Activated naive CD8-positive, alpha-beta T cell treated with anti-CD3 and anti-CD28 coated beads, Interleukin-2, amount 50 U/mL, for 16 hours (primary cell): Measurements from ENCODE around the gene SMTNL1.

ENCODE experiments used
- DNase-seq: peaks from one replicate; pipeline ENCODE4 v3.0.0-alpha.2; 2020; ENCODE audit warnings: low read depth, low spot score

Gene SMTNL1

GRCh38 chr11:57544566-57544965, 7.2 kb downstream of the SMTNL1 start:
- no peak for DNase-seq

GRCh38 chr11:57545883-57546282, 8.5 kb downstream of the SMTNL1 start:
- DNase-seq, result no peak

GRCh38 chr11:57546451-57546850, 9.1 kb downstream of the SMTNL1 start:
- no peak for DNase-seq

GRCh38 chr11:57546869-57547475, 9.6 kb downstream of the SMTNL1 start:
- DNase-seq, result no peak

- DNase-seq, result no peak
These were observed 10.5 kb downstream of the SMTNL1 start for GRCh38 chr11:57547854-57548377.

GRCh38 chr11:57549983-57550382, 12.6 kb downstream of the SMTNL1 start:
- no peak for DNase-seq

- DNase-seq, result no peak
These were observed 14.5 kb downstream of the SMTNL1 start for GRCh38 chr11:57551941-57552340.

- no peak for DNase-seq
These were observed 15.1 kb downstream of the SMTNL1 start for GRCh38 chr11:57552479-57552878.

GRCh38 chr11:57555393-57555792, 18.0 kb downstream of the SMTNL1 start:
- DNase-seq, result no peak

- no peak for DNase-seq
These were observed 18.6 kb downstream of the SMTNL1 start for GRCh38 chr11:57556041-57556440.

GRCh38 chr11:57560146-57560545, 22.8 kb downstream of the SMTNL1 start:
- no peak for DNase-seq

GRCh38 chr11:57562596-57562995, 25.2 kb downstream of the SMTNL1 start:
- DNase-seq, result no peak

GRCh38 chr11:57566005-57566904, 28.9 kb downstream of the SMTNL1 start:
- DNase-seq, result no peak

- no peak for DNase-seq
These were observed 29.6 kb downstream of the SMTNL1 start for GRCh38 chr11:57566905-57567514.

GRCh38 chr11:57567515-57568329, 30.3 kb downstream of the SMTNL1 start, which contains the start of gene UBE2L6:
Gene UBE2L6, minus strand, starts transcription at chr11:57567672. Its CDS starts 61 bp downstream, at chr11:57567611.
- peak; percentile 83 for DNase-seq

GRCh38 chr11:57568330-57568766, 31.0 kb downstream of the SMTNL1 start:
- no peak for DNase-seq

GRCh38 chr11:57571606-57572005, 34.2 kb downstream of the SMTNL1 start:
- no peak for DNase-seq

- DNase-seq, result no peak
These were observed 36.7 kb downstream of the SMTNL1 start for GRCh38 chr11:57574061-57574460.

GRCh38 chr11:57584341-57584740, 46.9 kb downstream of the SMTNL1 start:
- no peak for DNase-seq

- DNase-seq, result no peak
These were observed 47.9 kb downstream of the SMTNL1 start for GRCh38 chr11:57585301-57585700.

GRCh38 chr11:57586711-57587245, 49.4 kb downstream of the SMTNL1 start:
- DNase-seq, result no peak
